MM.1S (cell line): ENCODE data around the gene COLEC12.

Experiments used
- DNase-seq: peaks from one replicate; pipeline ENCODE4 v3.0.0-alpha.2; 2015
- H2AFZ ChIP-seq: fragments of 300-600 bp; sonication (generic); 2 replicates; pipeline ENCODE4 v1.6.0; 2016; ENCODE audit warnings: antibody characterized with exemption, low read length
- H3F3A ChIP-seq: fragments of 300-600 bp; sonication (generic); 2 replicates; pipeline ENCODE4 v1.6.1; 2016; ENCODE audit warnings: mild to moderate bottlenecking, antibody characterized with exemption, low read length, moderate library complexity, mixed read lengths; ENCODE audit not compliant: insufficient read depth
- H3K27ac ChIP-seq: fragments of 300-600 bp; sonication (generic); 2 replicates; pipeline ENCODE4 v1.5.1; 2016; ENCODE audit warnings: mild to moderate bottlenecking, low read length
- H3K27me3 ChIP-seq: fragments of 300-600 bp; sonication (generic); replicated peaks from 2 replicates; pipeline ENCODE4 v1.6.0; 2016; ENCODE audit warnings: low read length; ENCODE audit not compliant: insufficient read depth
- H3K36me3 ChIP-seq: fragments of 300-600 bp; sonication (generic); replicated peaks from 2 replicates; pipeline ENCODE4 v1.6.1; 2016; ENCODE audit warnings: mild to moderate bottlenecking, low read length, mixed read lengths; ENCODE audit not compliant: insufficient read depth
- H3K4me1 ChIP-seq: fragments of 300-600 bp; sonication (generic); 2 replicates; pipeline ENCODE4 v1.6.1; 2016; ENCODE audit warnings: low read length, mixed read lengths
- H3K4me2 ChIP-seq: fragments of 300-600 bp; sonication (generic); 2 replicates; pipeline ENCODE4 v1.6.0; 2016; ENCODE audit warnings: low read depth, low read length
- H3K4me3 ChIP-seq: fragments of 300-600 bp; sonication (generic); 2 replicates; pipeline ENCODE4 v1.5.1; 2016; ENCODE audit warnings: low read length, mixed read lengths
- H3K79me2 ChIP-seq: fragments of 300-600 bp; sonication (generic); 2 replicates; pipeline ENCODE4 v1.6.1; 2016; ENCODE audit warnings: mixed run types, low read length, mixed read lengths
- H3K9ac ChIP-seq: fragments of 300-600 bp; sonication (generic); 2 replicates; pipeline ENCODE4 v1.6.1; 2016; ENCODE audit warnings: low read length, mixed read lengths
- H3K9me2 ChIP-seq: fragments of 300-600 bp; sonication (generic); replicated peaks from 2 replicates; pipeline ENCODE4 v1.6.1; 2016; ENCODE audit warnings: mild to moderate bottlenecking, low read length, mixed read lengths; ENCODE audit not compliant: insufficient read depth
- H3K9me3 ChIP-seq: fragments of 300-600 bp; sonication (generic); replicated peaks from 2 replicates; pipeline ENCODE4 v1.6.1; 2016; ENCODE audit warnings: mild to moderate bottlenecking, low read length, mixed read lengths; ENCODE audit not compliant: insufficient read depth
- H4K20me1 ChIP-seq: fragments of 300-600 bp; sonication (generic); 2 replicates; pipeline ENCODE4 v1.6.1; 2016; ENCODE audit warnings: mild to moderate bottlenecking, low read length, moderate library complexity, mixed read lengths; ENCODE audit not compliant: insufficient read depth
- CTCF ChIP-seq: fragments of 300-600 bp; sonication (generic); IDR thresholded peaks from 2 replicates; pipeline ENCODE4 v1.5.1; 2016; ENCODE audit warnings: antibody characterized with exemption, low read length, mixed read lengths
- EZH2 ChIP-seq: fragments of 300-600 bp; sonication (generic); optimal IDR thresholded peaks from 2 replicates; pipeline ENCODE3; 2017; ENCODE audit warnings: low read depth, mild to moderate bottlenecking, antibody characterized with exemption, low read length, mixed read lengths
- EZH2phosphoT487 ChIP-seq: fragments of 300-600 bp; sonication (generic); IDR thresholded peaks from 2 replicates; pipeline ENCODE4 v1.6.1; 2018; ENCODE audit warnings: antibody characterized with exemption, low read length

Gene COLEC12

GRCh38 chr18:332721-333510 is 167.6 kb downstream of the COLEC12 start:
- Histone ChIP-seq H3K4me2 (no peak overlapping the region), H3K27ac (no peak overlapping the region), H3K36me3 (no peaks in the 10 kb centered on the region), H3F3A (no peaks in the 10 kb centered on the region), H3K4me3 (no peak overlapping the region), H3K79me2 (no peaks in the 10 kb centered on the region), H3K4me1 (no peaks in the 10 kb centered on the region), H3K9ac (no peak overlapping the region), H3K9me2 (no peaks in the 10 kb centered on the region), H3K27me3 (no peaks in the 10 kb centered on the region), H4K20me1 (no peaks in the 10 kb centered on the region), H3K9me3 (no peaks in the 10 kb centered on the region), H2AFZ (no peak overlapping the region)
- TF ChIP-seq EZH2, result no peak
- TF ChIP-seq EZH2phosphoT487, result no peak
- TF ChIP-seq CTCF, result no peak
- DNase-seq, result no peak

DNA sequence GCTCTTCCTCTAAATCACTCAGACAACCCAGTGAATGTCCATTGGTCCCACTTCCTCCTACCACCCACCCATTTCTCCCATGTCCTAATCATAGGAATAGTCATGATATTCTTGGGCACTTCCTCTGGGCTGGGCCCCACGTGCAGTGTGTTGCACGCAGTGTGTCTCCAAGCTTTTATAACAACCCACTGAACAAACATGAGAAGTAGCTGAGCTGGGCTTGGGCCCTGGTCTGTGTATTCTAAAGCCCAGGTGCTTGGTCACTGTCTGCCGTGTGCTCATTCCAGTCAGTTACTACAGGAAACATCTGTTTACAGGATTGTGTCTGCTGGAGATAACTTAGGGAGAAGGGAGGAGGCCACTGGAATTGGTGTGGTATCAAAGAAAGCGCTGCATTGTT is 168.5 kb downstream of the COLEC12 start:
- no peaks in the 10 kb centered on the region for H3K79me2 ChIP-seq
- no peak for DNase-seq
- no peak overlapping the region for H2AFZ ChIP-seq
- no peak overlapping the region for H3K27ac ChIP-seq
- H3F3A ChIP-seq, result no peaks in the 10 kb centered on the region
- no peaks in the 10 kb centered on the region for H3K36me3 ChIP-seq
- no peaks in the 10 kb centered on the region for H4K20me1 ChIP-seq
- no peaks in the 10 kb centered on the region for H3K27me3 ChIP-seq
- H3K4me3 ChIP-seq, result no peak overlapping the region
- no peak overlapping the region for H3K4me2 ChIP-seq
- no peaks in the 10 kb centered on the region for H3K9me2 ChIP-seq
- H3K9ac ChIP-seq, result no peak overlapping the region
- no peaks in the 10 kb centered on the region for H3K9me3 ChIP-seq
- TF ChIP-seq EZH2 (no peak), EZH2phosphoT487 (no peak), CTCF (no peak)
- H3K4me1 ChIP-seq, result no peaks in the 10 kb centered on the region

DNA sequence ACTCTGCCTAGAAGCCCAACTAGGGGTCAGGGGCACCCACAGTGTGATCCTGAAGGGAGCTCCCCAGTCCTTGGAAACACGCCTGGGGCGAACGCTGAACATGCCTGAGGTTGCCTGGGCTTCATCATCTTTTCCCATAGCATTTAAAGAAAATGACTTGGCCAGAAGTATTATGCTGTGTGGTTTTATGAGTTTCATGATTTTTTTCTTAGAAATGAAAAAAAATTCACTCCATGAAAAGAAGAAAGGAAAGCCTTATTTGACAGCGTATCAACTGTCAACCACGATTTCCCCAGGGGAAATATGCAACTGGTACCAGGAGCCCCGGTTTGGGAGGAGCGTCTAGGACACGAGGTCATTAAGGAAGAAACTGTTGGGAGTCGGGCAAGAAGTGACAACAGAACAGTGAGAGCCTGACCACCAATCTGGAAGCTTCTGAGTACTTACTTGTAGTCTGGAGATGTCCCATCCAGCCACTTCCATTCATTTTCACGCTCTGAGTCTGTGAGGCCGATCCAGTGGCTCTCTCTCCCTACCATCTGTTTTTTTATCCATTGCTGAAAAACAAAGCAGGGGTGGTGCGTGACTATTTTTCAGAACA is 169.2 kb downstream of the COLEC12 start:
- H3F3A ChIP-seq, result no peaks in the 10 kb centered on the region

More for the DNA sequence above, 169.2 kb downstream of the COLEC12 start:
- Histone ChIP-seq H2AFZ (no peak overlapping the region), H3K9me2 (no peaks in the 10 kb centered on the region), H3K27ac (no peak overlapping the region), H3K4me2 (no peak overlapping the region), H3K9ac (no peak overlapping the region), H3K27me3 (no peaks in the 10 kb centered on the region), H3K36me3 (no peaks in the 10 kb centered on the region), H4K20me1 (no peaks in the 10 kb centered on the region), H3K79me2 (no peaks in the 10 kb centered on the region), H3K9me3 (no peaks in the 10 kb centered on the region), H3K4me1 (no peaks in the 10 kb centered on the region), H3K4me3 (no peak overlapping the region)
- TF ChIP-seq CTCF, result no peak
- TF ChIP-seq EZH2, result no peak
- no peak for TF ChIP-seq EZH2phosphoT487
- no peak for DNase-seq
